Renal cortical epithelial cell (primary cell): ENCODE results near the gene LETMD1. TPM values are rescaled to one million over a fixed set of nuclear protein-coding genes. Genes with fewer than 3 reads are reported as not detected.
"Not testable (repeated sequence)": the region's sequence is repeated elsewhere in the genome, so short reads cannot be mapped to it uniquely, and the experiment has no call there.

Source experiments
- DNase-seq: peaks from one replicate; pipeline ENCODE4 v3.0.0-alpha.2; 2011; ENCODE audit warnings: low read depth
- total RNA-seq: library from RNA; depleted of rRNA; stranded (reverse); fragments of >200 nt; gene quantifications from 2 replicates; pipeline ENCODE4 v1.2.3, GENCODE V29; 2014

LETMD1 gene
- total RNA-seq, 1 donor from 2014 or later: 33.0 TPM

- no peak for DNase-seq
Observed at GRCh38 chr12:51077930-51078329, 29.8 kb downstream of the LETMD1 start.

DNA sequence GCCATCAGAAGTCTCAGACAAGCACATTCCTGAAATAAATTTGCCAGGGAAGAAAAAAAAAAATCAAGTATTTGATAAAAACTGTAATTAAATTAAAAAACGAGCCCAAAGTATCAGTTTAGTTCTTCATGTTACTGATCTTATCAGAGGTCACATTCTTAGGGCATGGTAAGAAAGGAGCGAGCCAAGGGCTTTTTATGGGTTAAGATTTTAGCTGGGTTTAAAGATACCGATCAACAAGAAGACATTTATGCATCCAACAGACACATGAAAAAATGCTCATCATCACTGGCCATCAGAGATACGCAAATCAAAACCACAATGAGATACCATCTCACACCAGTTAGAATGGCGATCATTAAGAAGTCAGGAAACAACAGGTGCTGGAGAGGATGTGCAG, 30.2 kb downstream of the LETMD1 start:
- not testable (repeated sequence) for DNase-seq

DNA sequence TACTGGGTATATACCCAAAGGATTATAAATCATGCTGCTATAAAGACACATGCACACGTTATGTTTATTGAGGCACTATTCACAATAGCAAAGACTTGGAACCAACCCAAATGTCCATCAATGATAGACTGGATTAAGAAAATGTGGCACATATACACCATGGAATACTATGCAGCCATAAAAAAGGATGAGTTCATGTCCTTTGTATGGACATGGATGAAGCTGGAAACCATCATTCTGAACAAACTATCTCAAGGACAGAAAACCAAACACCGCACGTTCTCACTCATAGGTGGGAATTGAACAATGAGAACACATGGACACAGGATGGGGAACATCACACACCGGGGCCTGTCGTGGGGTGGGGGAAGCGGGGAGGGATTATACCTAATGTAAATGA, 30.7 kb downstream of the LETMD1 start:
- not testable (repeated sequence) for DNase-seq

GRCh38 chr12:51080136-51080535, 32.0 kb downstream of the LETMD1 start:
- no peak for DNase-seq

GRCh38 chr12:51081421-51081820, 33.3 kb downstream of the LETMD1 start:
- no peak for DNase-seq

DNA sequence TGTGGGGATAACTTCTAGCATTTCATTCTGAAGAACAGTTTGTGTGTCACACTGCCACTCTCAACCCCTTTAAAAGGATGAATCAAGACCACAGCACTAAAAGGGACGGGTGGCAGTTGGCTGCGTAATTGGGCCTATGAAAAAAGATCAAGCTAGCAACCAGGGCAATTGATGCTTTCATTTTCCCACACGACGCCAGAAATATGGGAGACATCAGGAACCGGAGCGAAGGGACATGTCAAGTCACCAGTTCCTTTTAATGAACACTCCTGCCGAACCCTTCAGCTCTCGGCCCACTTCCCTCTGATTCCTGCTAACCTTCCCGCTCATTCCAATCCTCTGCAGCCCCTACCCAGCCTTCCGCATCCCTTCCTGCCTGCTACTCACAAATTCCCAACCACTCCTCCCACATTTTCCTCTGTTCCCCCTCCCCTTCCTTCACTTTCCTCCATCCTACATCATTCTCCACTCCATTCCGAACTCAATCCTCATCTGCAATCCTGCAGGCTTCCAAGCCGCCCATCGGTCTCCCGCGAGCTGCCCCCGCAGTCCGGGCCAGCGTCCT, 34.5 kb downstream of the LETMD1 start:
- no peak for DNase-seq

DNA sequence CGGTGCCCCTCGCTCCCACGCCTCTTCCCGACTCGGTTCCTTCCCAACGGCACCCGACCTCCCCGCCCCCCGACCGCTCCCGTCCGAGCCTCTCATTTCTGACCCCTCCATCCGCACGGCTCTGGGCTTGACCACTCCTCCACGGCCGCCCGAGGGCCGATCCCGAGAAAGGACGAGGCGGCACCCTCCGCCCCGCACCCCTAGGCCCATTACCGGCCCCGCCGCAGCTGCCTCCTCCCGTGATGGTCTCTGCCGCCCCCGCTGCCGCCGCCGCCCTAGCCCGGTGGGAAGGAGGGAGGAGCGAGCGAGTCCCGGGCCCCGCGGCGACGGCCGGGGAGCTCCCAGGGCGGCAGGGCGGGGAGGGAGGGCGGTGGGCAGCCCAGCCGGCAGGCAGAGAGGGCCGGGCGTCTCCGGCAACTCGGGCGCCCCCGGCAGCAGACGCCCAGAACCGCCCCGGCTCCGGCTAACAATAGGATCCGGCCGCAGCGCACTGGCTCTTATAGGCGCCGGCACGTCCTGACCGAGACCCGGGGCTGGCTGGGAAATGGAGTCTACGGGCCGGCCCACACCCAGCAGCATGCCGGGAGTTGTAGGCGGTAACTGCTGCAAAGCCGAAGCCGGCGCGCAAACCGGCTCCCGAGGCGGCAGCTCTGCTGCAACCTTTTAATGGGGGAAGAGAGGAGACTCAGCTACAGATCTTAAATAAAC, 35.2 kb downstream of the LETMD1 start, which contains the start of gene CSRNP2:
CSRNP2 (minus strand) TSS at position 471 of the 708 bp plus-strand sequence. CDS start 7,035 bp downstream, outside the sequence.
- DNase-seq: peak; percentile 83

GRCh38 chr12:51085757-51086156, 37.6 kb downstream of the LETMD1 start:
- DNase-seq: no peak

- no peak for DNase-seq
Observed at GRCh38 chr12:51086933-51087332, 38.8 kb downstream of the LETMD1 start.

DNA sequence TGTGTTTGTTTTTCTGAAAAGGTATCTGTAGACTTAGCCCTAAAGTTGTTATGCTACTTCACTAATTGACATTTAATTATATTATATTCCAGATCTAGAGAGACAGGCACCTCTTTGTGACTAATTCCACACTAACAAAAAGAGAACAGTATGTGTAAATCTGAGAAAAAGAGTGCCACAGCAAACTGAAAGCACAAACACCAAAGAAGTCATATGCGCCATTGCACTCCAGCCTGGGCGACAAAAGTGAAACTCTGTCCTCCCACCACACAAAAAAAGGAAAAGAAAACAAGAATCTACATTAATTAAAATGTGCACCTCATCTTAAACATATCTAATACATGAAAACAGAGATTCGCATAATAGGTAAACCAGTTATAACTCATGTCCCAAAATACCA, 39.7 kb downstream of the LETMD1 start:
- DNase-seq: no peak

DNA sequence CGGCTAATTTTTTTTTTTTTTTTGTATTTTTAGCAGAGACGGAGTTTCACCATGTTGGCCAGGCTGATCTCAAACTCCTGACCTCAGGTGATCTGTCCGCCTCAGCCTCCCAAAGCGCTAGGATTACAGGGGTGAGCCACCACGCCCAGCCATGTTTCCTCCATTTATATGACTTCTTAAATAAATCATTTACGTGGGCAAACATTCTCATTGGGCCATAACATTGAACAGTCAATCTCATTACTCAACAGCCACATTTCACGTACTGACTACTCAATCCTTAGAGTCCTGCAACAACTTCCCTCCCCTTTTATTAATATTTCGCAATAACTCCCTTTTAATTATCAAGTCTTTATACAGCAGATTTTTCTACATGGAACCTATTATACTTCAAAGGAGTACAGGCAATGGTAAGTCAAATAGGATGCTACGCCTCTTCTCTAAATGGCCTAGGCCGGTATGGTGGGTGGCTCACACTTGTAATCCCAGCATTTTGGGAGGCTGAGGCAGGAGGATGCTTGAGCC, 42.6 kb downstream of the LETMD1 start:
- no peak for DNase-seq

- DNase-seq: no peak
Observed at GRCh38 chr12:51098611-51099010, 50.5 kb downstream of the LETMD1 start.

GRCh38 chr12:51103977-51104376, 55.9 kb downstream of the LETMD1 start:
- DNase-seq: no peak

DNA sequence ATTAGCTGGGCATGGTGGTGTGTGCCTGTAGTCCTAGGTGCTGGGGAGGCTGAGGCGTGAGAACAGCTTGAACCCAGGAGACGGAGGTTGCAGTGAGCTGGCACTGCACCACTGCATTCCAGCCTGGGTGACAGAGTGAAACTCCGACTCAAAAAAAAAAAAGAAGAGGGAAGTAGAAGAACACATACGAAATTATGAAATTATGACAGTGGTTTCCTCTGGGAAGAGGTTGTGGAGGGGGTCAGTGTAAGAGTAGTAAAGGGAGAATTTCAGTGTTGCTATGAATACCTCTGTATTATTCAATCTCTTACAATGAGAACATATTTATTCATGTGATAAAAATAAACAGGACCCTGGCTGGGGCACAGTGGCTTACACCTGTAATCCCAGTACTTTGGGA, 60.0 kb downstream of the LETMD1 start:
- no peak for DNase-seq

Other genes starting within 250 kb of the LETMD1 start
- not detected in 2 replicates for gene TMPRSS12, start 205.4 kb upstream of the LETMD1 start, total RNA-seq
- not detected in 2 replicates for gene HIGD1C, start 95.8 kb upstream of the LETMD1 start, total RNA-seq
- 76.7 and 78.5 TPM in 2 replicates for gene SLC11A2, start 21.9 kb upstream of the LETMD1 start, total RNA-seq
- 22.9 and 40.8 TPM in 2 replicates for gene CSRNP2, start 35.3 kb downstream of the LETMD1 start, total RNA-seq
- 14.1 and 31.3 TPM in 2 replicates for gene TFCP2, start 124.8 kb downstream of the LETMD1 start, total RNA-seq
- gene POU6F1, start 169.7 kb downstream of the LETMD1 start, total RNA-seq: 0.35 and 2.6 TPM in 2 replicates
- gene DAZAP2, start 190.5 kb downstream of the LETMD1 start, total RNA-seq: 88.9 and 170 TPM in 2 replicates
- gene SMAGP, start 222.1 kb downstream of the LETMD1 start, total RNA-seq: 19.8 and 22.5 TPM in 2 replicates